Central memory CD8-positive, alpha-beta T cell (primary cell): ENCODE measurements around the gene PKD1.

ENCODE experiments used
- ATAC-seq: fragments of 150-1000 bp; cut with Tn5 transposase; replicated peaks from 2 replicates; pipeline ENCODE4 v1.10.0; 2022; ENCODE audit warnings: mild to moderate bottlenecking, moderate FRiP score, moderate number of reproducible peaks; ENCODE audit not compliant: poor library complexity, severe bottlenecking; ENCODE audit errors: extremely low read depth
- DNase-seq, 2 donors: peaks; one replicate each; pipeline ENCODE4 v3.0.0; 2021; ENCODE audit warnings: low spot score in 2 of 2
- H3K27ac Mint-ChIP-seq: one replicate; pipeline ENCODE4 v1.8.0; 2022; ENCODE audit warnings: low read depth, mild to moderate bottlenecking, moderate library complexity, mixed read lengths
- H3K27me3 Mint-ChIP-seq: one replicate; pipeline ENCODE4 v1.8.0; 2022; ENCODE audit warnings: mixed read lengths
- H3K36me3 Mint-ChIP-seq: one replicate; pipeline ENCODE4 v1.8.0; 2022; ENCODE audit warnings: mild to moderate bottlenecking, moderate library complexity, mixed read lengths; ENCODE audit not compliant: insufficient read depth
- H3K4me1 Mint-ChIP-seq: one replicate; pipeline ENCODE4 v1.8.0; 2022; ENCODE audit warnings: mixed read lengths
- H3K4me3 Mint-ChIP-seq: one replicate; pipeline ENCODE4 v1.8.0; 2022; ENCODE audit warnings: mild to moderate bottlenecking, moderate library complexity, mixed read lengths
- H3K9me3 Mint-ChIP-seq: one replicate; pipeline ENCODE4 v1.8.0; 2022; ENCODE audit warnings: mixed read lengths

The PKD1 gene

GRCh38 chr16:2154533-2155090 lies 18.9 kb upstream of the PKD1 start:
- H3K27ac Mint-ChIP-seq = peak overlapping the region; percentile 79
- peak overlapping the region; percentile 79 for H3K4me3 Mint-ChIP-seq
- peaks cover 55% of the 10 kb centered on the region for H3K4me1 Mint-ChIP-seq
- H3K27me3 Mint-ChIP-seq = no peaks in the 10 kb centered on the region
- H3K36me3 Mint-ChIP-seq = peaks cover 11% of the 10 kb centered on the region
- ATAC-seq (no peak), DNase-seq (no peak)
- H3K9me3 Mint-ChIP-seq = no peaks in the 10 kb centered on the region

- peaks cover 11% of the 10 kb centered on the region for H3K36me3 Mint-ChIP-seq
- ATAC-seq = no peak
- no peak for DNase-seq
- H3K9me3 Mint-ChIP-seq = no peaks in the 10 kb centered on the region
- H3K27me3 Mint-ChIP-seq = no peaks in the 10 kb centered on the region
- H3K27ac Mint-ChIP-seq = peak overlapping the region; percentile 25
- peaks cover 50% of the 10 kb centered on the region for H3K4me1 Mint-ChIP-seq
- peak overlapping the region; percentile 79 for H3K4me3 Mint-ChIP-seq
These were observed 17.2 kb upstream of the PKD1 start for GRCh38 chr16:2152695-2153506.

DNA sequence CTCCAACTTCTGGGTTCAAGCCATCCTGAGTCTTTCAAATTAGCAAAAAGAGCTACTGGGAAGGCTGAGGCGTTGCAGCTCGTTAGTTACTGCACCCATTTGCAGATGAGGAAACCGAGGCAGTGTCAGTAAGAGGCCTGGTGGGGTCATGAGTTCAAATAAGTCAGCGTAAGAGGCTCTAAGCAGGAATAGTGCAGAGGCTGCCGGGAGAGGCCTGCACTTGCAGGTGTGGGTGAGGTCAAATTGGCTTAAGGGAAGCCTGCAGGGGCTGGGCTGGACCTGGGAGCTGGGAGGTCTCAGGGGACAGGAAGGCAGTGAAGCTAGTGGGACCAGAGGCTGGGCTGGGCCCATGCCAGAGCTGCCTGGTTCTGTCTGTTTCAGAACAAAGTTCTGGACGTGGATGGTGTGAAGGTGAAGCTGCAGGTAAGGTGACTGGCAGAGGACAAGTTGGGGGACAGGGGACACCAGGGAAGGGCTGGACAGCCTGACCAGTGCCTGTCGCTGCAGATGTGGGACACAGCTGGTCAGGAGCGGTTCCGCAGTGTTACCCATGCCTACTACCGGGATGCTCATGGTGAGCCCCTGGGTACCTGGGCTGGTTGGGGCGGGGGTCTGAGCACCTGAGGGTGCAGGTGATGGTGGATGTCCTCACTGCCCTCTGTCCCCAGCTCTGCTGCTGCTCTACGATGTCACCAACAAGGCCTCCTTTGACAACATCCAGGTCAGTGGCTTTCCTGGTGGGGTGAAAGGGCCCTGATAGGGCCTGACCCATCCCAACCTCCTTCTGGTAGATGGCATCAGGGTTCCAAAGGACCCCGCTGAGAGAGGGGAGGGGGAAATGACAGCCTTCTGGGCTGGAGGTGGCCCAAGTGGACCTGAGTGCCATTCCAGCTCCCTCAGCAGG lies 15.7 kb upstream of the PKD1 start:
- Mint-ChIP-seq H3K27me3 (no peaks in the 10 kb centered on the region), H3K4me1 (peaks cover 35% of the 10 kb centered on the region), H3K4me3 (peak overlapping the region; percentile 33), H3K36me3 (peaks cover 11% of the 10 kb centered on the region), H3K27ac (no peak overlapping the region), H3K9me3 (no peaks in the 10 kb centered on the region)
- ATAC-seq = no peak
- no peak for DNase-seq

DNA sequence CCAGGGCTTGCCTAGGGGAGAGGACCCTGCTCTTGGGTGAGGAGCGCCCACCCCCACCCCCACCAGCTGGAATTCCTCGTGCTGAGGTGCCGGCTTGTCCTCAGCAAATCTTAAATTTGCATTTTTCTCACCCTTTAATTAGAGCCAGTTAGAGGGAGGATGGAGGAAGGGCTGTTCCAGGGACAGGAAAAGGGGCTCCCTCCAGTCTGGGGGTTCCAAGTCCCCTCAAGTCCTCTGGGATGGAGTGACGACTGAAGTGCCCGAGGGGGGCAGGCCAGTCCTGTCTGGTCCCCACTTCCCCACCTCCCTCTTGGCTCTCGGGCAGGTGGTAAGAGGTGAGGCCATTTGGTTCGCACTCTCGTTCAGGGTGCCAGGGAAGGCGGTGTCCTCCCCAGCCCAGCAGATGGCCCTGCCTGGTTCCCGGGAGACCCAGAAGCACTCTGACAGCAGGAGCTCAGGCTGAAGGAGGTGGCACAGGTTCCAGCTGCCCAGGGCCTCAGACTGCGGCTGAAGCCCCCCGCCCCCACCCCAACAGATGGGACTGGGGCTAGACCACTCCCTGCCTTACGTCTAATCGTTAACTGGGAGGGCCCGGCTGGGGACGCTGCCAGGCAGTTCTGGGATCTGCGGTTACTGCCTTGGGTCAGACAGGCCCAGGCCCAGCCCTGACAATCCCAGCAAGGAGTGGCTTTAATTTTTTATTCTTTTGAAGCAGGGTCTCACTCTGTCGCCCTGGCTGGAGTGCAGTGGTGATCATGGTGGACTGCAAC lies 14.9 kb upstream of the PKD1 start:
- Mint-ChIP-seq H3K27me3 (no peaks in the 10 kb centered on the region), H3K9me3 (no peaks in the 10 kb centered on the region), H3K4me3 (no peak overlapping the region), H3K27ac (no peak overlapping the region), H3K36me3 (peaks cover 11% of the 10 kb centered on the region), H3K4me1 (peaks cover 29% of the 10 kb centered on the region)
- DNase-seq = no peak
- ATAC-seq = no peak

DNA sequence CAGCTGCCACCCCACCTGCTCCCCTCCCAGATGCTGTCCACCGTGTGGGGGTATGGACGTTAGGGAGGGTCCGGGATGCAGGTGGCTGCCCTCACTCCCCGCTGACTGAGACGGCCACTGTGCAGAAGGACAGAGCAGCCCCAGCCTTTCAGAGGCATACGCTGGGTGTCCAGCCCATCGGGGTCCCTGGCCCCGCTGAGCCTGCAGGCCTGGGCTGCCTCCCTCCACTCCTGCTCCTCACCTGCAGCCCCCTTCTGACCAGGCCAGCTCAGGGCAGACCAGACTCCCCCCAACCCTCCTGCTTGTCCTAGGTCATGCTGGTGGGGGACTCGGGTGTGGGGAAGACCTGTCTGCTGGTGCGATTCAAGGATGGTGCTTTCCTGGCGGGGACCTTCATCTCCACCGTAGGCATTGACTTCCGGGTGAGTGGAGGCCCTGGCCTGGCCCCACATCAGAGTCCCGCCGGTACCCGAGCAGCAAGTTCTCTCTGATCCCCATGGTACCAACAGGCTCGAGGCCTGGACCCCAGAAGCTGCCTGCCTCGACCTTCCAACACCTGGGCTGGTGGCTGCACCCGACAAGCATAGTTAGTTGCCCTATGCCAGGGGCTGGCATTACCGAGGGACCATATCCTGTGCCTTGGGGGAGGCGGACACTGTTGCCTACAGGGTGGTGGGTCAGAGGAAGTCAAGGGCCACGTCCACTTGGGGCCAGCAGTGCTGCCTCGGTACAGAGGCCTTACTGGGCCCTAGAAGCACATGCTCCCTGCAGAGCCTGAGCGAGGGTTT lies 14.1 kb upstream of the PKD1 start:
- ATAC-seq = no peak
- Mint-ChIP-seq H3K4me3 (peak overlapping the region; percentile 63), H3K27ac (no peak overlapping the region)

DNA sequence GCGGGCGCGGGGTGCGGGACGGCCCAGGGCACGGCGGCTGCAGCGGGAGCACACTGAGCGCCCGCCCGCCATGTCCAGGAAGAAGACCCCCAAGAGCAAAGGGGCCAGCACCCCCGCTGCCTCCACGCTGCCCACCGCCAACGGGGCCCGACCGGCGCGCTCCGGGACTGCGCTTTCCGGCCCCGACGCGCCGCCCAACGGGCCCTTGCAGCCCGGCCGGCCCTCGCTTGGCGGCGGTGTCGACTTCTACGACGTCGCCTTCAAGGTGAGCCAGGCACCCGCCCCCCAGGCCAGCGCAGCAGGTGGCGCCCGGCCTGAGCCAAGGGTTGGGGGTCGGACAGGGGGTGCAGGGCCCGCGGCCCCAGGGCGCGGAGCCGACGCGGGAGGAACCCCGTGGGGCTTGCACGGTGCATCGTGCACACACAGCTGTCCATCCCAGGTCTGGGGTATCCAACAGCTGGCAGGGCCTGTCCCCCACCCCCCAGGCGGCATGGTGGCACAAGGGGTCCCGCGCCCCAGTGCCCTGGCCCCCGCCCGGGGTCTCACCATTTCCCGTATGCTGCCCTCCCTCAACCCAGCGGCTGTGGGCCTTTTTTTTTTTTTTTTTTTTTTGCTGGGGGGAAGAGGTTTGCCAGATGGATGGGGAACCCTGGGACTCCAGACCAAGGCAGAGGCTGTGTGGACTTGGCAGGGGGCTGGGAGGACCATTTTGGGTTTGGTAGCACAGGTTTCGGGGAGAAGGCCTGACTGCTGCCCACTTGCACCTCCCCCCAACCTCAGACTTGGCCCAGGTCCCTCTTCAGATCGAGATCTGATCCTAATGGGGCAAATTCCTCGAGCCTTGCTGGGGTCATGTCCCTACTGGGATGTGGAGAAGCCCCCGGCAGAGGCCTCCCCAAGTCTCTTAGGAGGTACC lies 13.3 kb upstream of the PKD1 start:
- DNase-seq (no peak), ATAC-seq (peak; percentile 9)
- Mint-ChIP-seq H3K27me3 (no peaks in the 10 kb centered on the region), H3K4me1 (peaks cover 25% of the 10 kb centered on the region), H3K27ac (no peak overlapping the region), H3K9me3 (no peaks in the 10 kb centered on the region), H3K4me3 (peak overlapping the region; percentile 63), H3K36me3 (peaks cover 3% of the 10 kb centered on the region)

More for the DNA sequence above, 14.1 kb upstream of the PKD1 start:
- peaks cover 5% of the 10 kb centered on the region for H3K36me3 Mint-ChIP-seq
- H3K27me3 Mint-ChIP-seq = no peaks in the 10 kb centered on the region
- no peak for DNase-seq
- H3K9me3 Mint-ChIP-seq = no peaks in the 10 kb centered on the region
- H3K4me1 Mint-ChIP-seq = peaks cover 29% of the 10 kb centered on the region

GRCh38 chr16:2147981-2148671 lies 12.4 kb upstream of the PKD1 start, which contains the start of gene RAB26:
Gene RAB26, plus strand, starts transcription at chr16:2148625. Its CDS starts 159 bp downstream, at chr16:2148784.
- Mint-ChIP-seq H3K27me3 (no peaks in the 10 kb centered on the region), H3K4me3 (peak within 1 kb of the TSS; percentile 63), H3K4me1 (peaks cover 17% of the 10 kb centered on the region), H3K36me3 (peaks cover 3% of the 10 kb centered on the region), H3K27ac (no peak within 1 kb of the TSS), H3K9me3 (no peaks in the 10 kb centered on the region)
- ATAC-seq (peak; percentile 69), DNase-seq (no peak)

DNA sequence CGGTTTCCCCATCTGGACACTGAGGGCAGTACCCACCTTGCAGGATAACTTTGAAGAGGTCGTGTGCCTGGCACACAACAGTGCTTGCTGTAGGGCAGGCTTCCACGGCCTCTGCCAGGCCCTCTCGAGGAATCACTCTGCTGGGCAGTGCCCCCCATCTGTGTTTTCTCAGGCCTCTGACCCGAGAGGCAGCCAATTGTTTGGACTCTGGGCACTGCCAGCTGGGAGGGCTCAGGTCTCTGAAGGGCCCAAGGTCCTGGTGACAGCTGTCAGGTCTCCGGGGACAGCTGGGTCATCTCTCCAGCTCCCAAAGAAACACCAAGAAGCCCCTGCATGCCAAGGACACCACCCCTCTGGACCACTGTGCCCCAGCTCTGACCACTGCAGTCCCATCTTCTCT lies 11.7 kb upstream of the PKD1 start:
- peaks cover 17% of the 10 kb centered on the region for H3K4me1 Mint-ChIP-seq
- H3K27ac Mint-ChIP-seq = no peak overlapping the region
- no peaks in the 10 kb centered on the region for H3K27me3 Mint-ChIP-seq
- ATAC-seq (no peak), DNase-seq (no peak)
- H3K36me3 Mint-ChIP-seq = peaks cover 3% of the 10 kb centered on the region
- peak overlapping the region; percentile 55 for H3K4me3 Mint-ChIP-seq
- no peaks in the 10 kb centered on the region for H3K9me3 Mint-ChIP-seq

- Mint-ChIP-seq H3K4me1 (peaks cover 11% of the 10 kb centered on the region), H3K27ac (no peak overlapping the region), H3K4me3 (no peak overlapping the region), H3K27me3 (no peaks in the 10 kb centered on the region), H3K36me3 (peaks cover 3% of the 10 kb centered on the region), H3K9me3 (no peaks in the 10 kb centered on the region)
- no peak for DNase-seq
- ATAC-seq = no peak
These were observed 10.1 kb upstream of the PKD1 start for GRCh38 chr16:2145843-2146242.

- Mint-ChIP-seq H3K27ac (no peak overlapping the region), H3K9me3 (no peaks in the 10 kb centered on the region), H3K36me3 (peaks cover 5% of the 10 kb centered on the region), H3K4me1 (peaks cover 6% of the 10 kb centered on the region), H3K27me3 (no peaks in the 10 kb centered on the region), H3K4me3 (no peak overlapping the region)
- DNase-seq (no peak), ATAC-seq (no peak)
These were observed 8.3 kb upstream of the PKD1 start for GRCh38 chr16:2143878-2144485.
